ENCODE data around the gene RNU6-8. TPM values are rescaled to one million over a fixed set of nuclear protein-coding genes. Genes with fewer than 3 reads are reported as not detected.
A peak's percentile ranks its signal among the peaks of the same experiment; 100 is the strongest.

Gene RNU6-8
- total and polyA plus RNA-seq, 2 donors (not counting 1 experiment from before 2014, with no cell fraction given), result not detected

DNA sequence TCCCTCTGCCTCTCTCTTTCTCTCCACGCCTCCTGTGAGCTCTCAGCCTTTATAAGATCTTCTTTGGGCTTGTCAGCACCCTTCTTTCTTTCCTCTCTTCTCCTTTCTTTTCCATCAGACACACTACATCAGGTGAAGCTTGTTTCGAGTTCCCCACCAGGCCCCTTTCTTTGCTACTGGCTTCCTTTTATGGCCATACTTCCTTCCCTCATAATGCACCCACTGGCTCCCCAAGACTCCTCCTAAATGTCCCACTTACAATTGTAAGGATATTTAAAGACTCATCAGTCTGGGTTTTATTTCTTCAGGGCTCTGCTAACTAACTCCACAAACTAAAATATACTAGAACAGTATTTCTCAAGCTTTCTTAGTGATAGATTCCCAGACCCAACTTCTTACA, 3.5 kb upstream of the RNU6-8 start:
- no peaks in the 10 kb centered on the region for H3K9me3 Mint-ChIP-seq (ENCODE audit: insufficient read depth)
- peak overlapping the region; percentile 17 for H3K27ac Mint-ChIP-seq
- Histone ChIP-seq H3K4me3 (ENCODE audit: control extremely low read depth in 1 of 5, extremely low read depth in 1 of 5, insufficient read depth in 1 of 5, low read depth in 2 of 5, low read length in 4 of 5) (no peak overlapping the region), H3K27me3 (replicated peaks in 1 of 4; ENCODE audit: control extremely low read depth in 1 of 4, control insufficient read depth in 3 of 4, insufficient read depth in 4 of 4, low read length in 3 of 4) (no peaks in the 10 kb centered on the region), H4K20me1 (ENCODE audit: control insufficient read depth, insufficient read depth, low read length, poor library complexity, severe bottlenecking) (no peaks in the 10 kb centered on the region), H3K27ac (ENCODE audit: low read length in 2 of 2) (no peak overlapping the region), H3K79me2 (ENCODE audit: control insufficient read depth, insufficient read depth, low read length) (no peaks in the 10 kb centered on the region), H3K4me2 (replicated peaks; ENCODE audit: low read depth, low read length, poor library complexity, severe bottlenecking) (no peak overlapping the region), H3K4me1 (ENCODE audit: control insufficient read depth in 2 of 2, insufficient read depth in 2 of 2, low read length in 2 of 2) (peaks cover 7 to 20% of the 10 kb centered on the region in 2 donors), H3K36me3 (replicated peaks in 1 of 2; ENCODE audit: control extremely low read depth in 1 of 2, control insufficient read depth in 1 of 2, extremely low read depth in 1 of 2, insufficient read depth in 2 of 2, low read length in 1 of 2) (no peaks in the 10 kb centered on the region), H3K9ac (ENCODE audit: low read length) (no peak overlapping the region), H3K9me3 (ENCODE audit: control extremely low read depth in 1 of 3, control insufficient read depth in 2 of 3, insufficient read depth in 1 of 3, low read length in 2 of 3) (peaks cover 0 to 1% (median 0%) of the 10 kb centered on the region in 3 donors), H2AFZ (ENCODE audit: insufficient read depth, low read depth, low read length, poor library complexity, severe bottlenecking) (no peak overlapping the region)
- TF ChIP-seq, protein P1, sequence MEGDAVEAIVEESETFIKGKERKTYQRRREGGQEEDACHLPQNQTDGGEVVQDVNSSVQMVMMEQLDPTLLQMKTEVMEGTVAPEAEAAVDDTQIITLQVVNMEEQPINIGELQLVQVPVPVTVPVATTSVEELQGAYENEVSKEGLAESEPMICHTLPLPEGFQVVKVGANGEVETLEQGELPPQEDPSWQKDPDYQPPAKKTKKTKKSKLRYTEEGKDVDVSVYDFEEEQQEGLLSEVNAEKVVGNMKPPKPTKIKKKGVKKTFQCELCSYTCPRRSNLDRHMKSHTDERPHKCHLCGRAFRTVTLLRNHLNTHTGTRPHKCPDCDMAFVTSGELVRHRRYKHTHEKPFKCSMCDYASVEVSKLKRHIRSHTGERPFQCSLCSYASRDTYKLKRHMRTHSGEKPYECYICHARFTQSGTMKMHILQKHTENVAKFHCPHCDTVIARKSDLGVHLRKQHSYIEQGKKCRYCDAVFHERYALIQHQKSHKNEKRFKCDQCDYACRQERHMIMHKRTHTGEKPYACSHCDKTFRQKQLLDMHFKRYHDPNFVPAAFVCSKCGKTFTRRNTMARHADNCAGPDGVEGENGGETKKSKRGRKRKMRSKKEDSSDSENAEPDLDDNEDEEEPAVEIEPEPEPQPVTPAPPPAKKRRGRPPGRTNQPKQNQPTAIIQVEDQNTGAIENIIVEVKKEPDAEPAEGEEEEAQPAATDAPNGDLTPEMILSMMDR (IDR thresholded peaks at IDR 0.05), result no peak
- TF ChIP-seq EZH2 (IDR thresholded peaks at IDR 0.05; ENCODE audit: borderline replicate concordance, insufficient read depth, low read depth, low read length, poor library complexity, severe bottlenecking), result no peak
- DNase-seq (no peak), ATAC-seq (ENCODE audit: low read depth) (no peak)
- peaks cover 3% of the 10 kb centered on the region for H3K27me3 Mint-ChIP-seq
- H3K4me1 Mint-ChIP-seq, result peaks cover 37% of the 10 kb centered on the region
- intact Hi-C loops (cut with micrococcal nuclease), result loop anchor here (10.0 kb wide), 1 partner anchor 52 kb away; no protein-coding TSS in a partner anchor
- CTCF ChIA-PET, result interaction anchor here (0.9 to 1.4 kb wide), 4 partner anchors 48 to 137 kb away, joined by 3 to 5 read pairs (median 4); partner anchors contain the start of gene ARHGAP5
- no peak overlapping the region for H3K4me3 Mint-ChIP-seq
- WGBS (ENCODE audit: insufficient coverage), result 79% methylated on average over 2 of the region's 2 CpGs
- POLR2A ChIA-PET, result no interaction called here

DNA sequence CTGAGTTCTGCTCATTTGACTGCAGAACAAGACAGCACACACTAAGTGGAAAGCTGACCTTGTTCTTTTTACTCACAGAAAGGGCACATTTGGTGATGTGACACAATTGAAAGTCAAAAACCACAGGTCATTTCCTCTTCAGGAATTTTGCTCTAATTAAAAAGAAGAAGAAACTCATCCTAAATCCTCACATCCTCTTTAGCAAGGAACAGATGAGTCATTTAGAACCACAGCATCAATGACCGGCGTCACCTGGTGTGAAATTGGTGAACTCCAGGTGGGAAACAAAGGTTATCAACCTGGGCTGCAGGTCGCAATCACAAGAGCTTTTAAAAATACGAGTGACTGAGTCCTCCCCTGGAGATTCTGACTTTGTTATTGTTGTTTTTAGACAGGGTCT, 2.9 kb upstream of the RNU6-8 start:
- Mint-ChIP-seq H3K9me3 (ENCODE audit: insufficient read depth) (no peaks in the 10 kb centered on the region), H3K27ac (peak overlapping the region; percentile 32), H3K4me1 (peaks cover 39% of the 10 kb centered on the region), H3K4me3 (peak overlapping the region; percentile 26), H3K27me3 (peaks cover 3% of the 10 kb centered on the region)
- POLR2A ChIA-PET, result no interaction called here
- H3K9ac ChIP-seq (ENCODE audit: low read length), result no peak overlapping the region
- 39% methylated on average over 4 of the region's 4 CpGs for WGBS (ENCODE audit: insufficient coverage)
- H4K20me1 ChIP-seq (ENCODE audit: control insufficient read depth, insufficient read depth, low read length, poor library complexity, severe bottlenecking), result no peaks in the 10 kb centered on the region
- H2AFZ ChIP-seq (ENCODE audit: insufficient read depth, low read depth, low read length, poor library complexity, severe bottlenecking), result no peak overlapping the region
- H3K9me3 ChIP-seq (ENCODE audit: control extremely low read depth in 1 of 3, control insufficient read depth in 2 of 3, insufficient read depth in 1 of 3, low read length in 2 of 3), result peaks cover 0 to 1% (median 0%) of the 10 kb centered on the region in 3 donors
- no peaks in the 10 kb centered on the region for H3K27me3 ChIP-seq (replicated peaks in 1 of 4; ENCODE audit: control extremely low read depth in 1 of 4, control insufficient read depth in 3 of 4, insufficient read depth in 4 of 4, low read length in 3 of 4)
- no peaks in the 10 kb centered on the region for H3K36me3 ChIP-seq (replicated peaks in 1 of 2; ENCODE audit: control extremely low read depth in 1 of 2, control insufficient read depth in 1 of 2, extremely low read depth in 1 of 2, insufficient read depth in 2 of 2, low read length in 1 of 2)
- H3K4me3 ChIP-seq (ENCODE audit: control extremely low read depth in 1 of 5, extremely low read depth in 1 of 5, insufficient read depth in 1 of 5, low read depth in 2 of 5, low read length in 4 of 5), result no peak overlapping the region
- DNase-seq (peak; percentile 36), ATAC-seq (ENCODE audit: low read depth) (no peak)
- H3K4me1 ChIP-seq (ENCODE audit: control insufficient read depth in 2 of 2, insufficient read depth in 2 of 2, low read length in 2 of 2), result peaks cover 7 to 20% of the 10 kb centered on the region in 2 donors
- no peak overlapping the region for H3K4me2 ChIP-seq (replicated peaks; ENCODE audit: low read depth, low read length, poor library complexity, severe bottlenecking)
- H3K79me2 ChIP-seq (ENCODE audit: control insufficient read depth, insufficient read depth, low read length), result no peaks in the 10 kb centered on the region
- CTCF ChIA-PET, result interaction anchor here (0.9 to 1.4 kb wide), 4 partner anchors 48 to 136 kb away, joined by 3 to 5 read pairs (median 4); partner anchors contain the start of gene ARHGAP5
- TF ChIP-seq, protein P1 (IDR thresholded peaks at IDR 0.05), result no peak
- no peak for TF ChIP-seq EZH2 (IDR thresholded peaks at IDR 0.05; ENCODE audit: borderline replicate concordance, insufficient read depth, low read depth, low read length, poor library complexity, severe bottlenecking)
- intact Hi-C loops (cut with micrococcal nuclease), result loop anchor here (10.0 kb wide), 1 partner anchor 51 kb away; no protein-coding TSS in a partner anchor
- no peak overlapping the region for H3K27ac ChIP-seq (ENCODE audit: low read length in 2 of 2)
